ENCODE measurements around the gene ACTL10. TPM values are rescaled to one million over a fixed set of nuclear protein-coding genes. Genes with fewer than 3 reads are reported as not detected.

ACTL10 gene
- total RNA-seq, 1 experiment from 2014 or later: 3.2 TPM

- Mint-ChIP-seq H3K36me3 (ENCODE audit: insufficient read depth, unreplicated experiment) (peaks cover 14% of the 10 kb centered on the region), H3K27me3 (ENCODE audit: insufficient read depth, unreplicated experiment) (no peaks in the 10 kb centered on the region), H3K4me1 (ENCODE audit: insufficient read depth, unreplicated experiment) (no peaks in the 10 kb centered on the region), H3K27ac (ENCODE audit: low read depth, unreplicated experiment) (no peak overlapping the region), H3K4me3 (ENCODE audit: unreplicated experiment) (no peak overlapping the region), H3K9me3 (ENCODE audit: unreplicated experiment) (no peaks in the 10 kb centered on the region)
- TF ChIP-seq, protein P1, sequence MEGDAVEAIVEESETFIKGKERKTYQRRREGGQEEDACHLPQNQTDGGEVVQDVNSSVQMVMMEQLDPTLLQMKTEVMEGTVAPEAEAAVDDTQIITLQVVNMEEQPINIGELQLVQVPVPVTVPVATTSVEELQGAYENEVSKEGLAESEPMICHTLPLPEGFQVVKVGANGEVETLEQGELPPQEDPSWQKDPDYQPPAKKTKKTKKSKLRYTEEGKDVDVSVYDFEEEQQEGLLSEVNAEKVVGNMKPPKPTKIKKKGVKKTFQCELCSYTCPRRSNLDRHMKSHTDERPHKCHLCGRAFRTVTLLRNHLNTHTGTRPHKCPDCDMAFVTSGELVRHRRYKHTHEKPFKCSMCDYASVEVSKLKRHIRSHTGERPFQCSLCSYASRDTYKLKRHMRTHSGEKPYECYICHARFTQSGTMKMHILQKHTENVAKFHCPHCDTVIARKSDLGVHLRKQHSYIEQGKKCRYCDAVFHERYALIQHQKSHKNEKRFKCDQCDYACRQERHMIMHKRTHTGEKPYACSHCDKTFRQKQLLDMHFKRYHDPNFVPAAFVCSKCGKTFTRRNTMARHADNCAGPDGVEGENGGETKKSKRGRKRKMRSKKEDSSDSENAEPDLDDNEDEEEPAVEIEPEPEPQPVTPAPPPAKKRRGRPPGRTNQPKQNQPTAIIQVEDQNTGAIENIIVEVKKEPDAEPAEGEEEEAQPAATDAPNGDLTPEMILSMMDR (IDR thresholded peaks at IDR 0.05; ENCODE audit: unreplicated experiment): no peak
- ChIA-PET POLR2A (interaction anchor here (0.9 to 2.8 kb wide), 4 partner anchors 12 to 195 kb away, joined by 3 to 18 read pairs (median 4); partner anchors contain the start of genes ACTL10 and ZNF341), CTCF (interaction anchor here (0.6 to 5.6 kb wide), 10 partner anchors 10 to 475 kb away, joined by 3 to 28 read pairs (median 4); partner anchors contain the start of gene ACTL10)
- intact Hi-C loops (cut with micrococcal nuclease): no loop called here
- DNase-seq (ENCODE audit: unreplicated experiment): no peak
- BruUV-seq (replicated peaks): no TSS peak
Observed at GRCh38 chr20:33654680-33655161, 12.0 kb upstream of the ACTL10 start.

- BruUV-seq (replicated peaks): no TSS peak
- peaks cover 14% of the 10 kb centered on the region for H3K36me3 Mint-ChIP-seq (ENCODE audit: insufficient read depth, unreplicated experiment)
- H3K4me3 Mint-ChIP-seq (ENCODE audit: unreplicated experiment): no peak overlapping the region
- ChIA-PET CTCF (interaction anchor here (0.6 to 5.6 kb wide), 4 partner anchors 9 to 198 kb away, joined by 3 to 28 read pairs (median 9); partner anchors contain the start of gene ACTL10), POLR2A (interaction anchor here (0.9 to 2.8 kb wide), 3 partner anchors 12 to 195 kb away, joined by 3 to 18 read pairs (median 4); partner anchors contain the start of genes ACTL10 and ZNF341)
- no peaks in the 10 kb centered on the region for H3K4me1 Mint-ChIP-seq (ENCODE audit: insufficient read depth, unreplicated experiment)
- DNase-seq (ENCODE audit: unreplicated experiment): no peak
- intact Hi-C loops (cut with micrococcal nuclease): no loop called here
- no peaks in the 10 kb centered on the region for H3K9me3 Mint-ChIP-seq (ENCODE audit: unreplicated experiment)
- no peak overlapping the region for H3K27ac Mint-ChIP-seq (ENCODE audit: low read depth, unreplicated experiment)
- no peaks in the 10 kb centered on the region for H3K27me3 Mint-ChIP-seq (ENCODE audit: insufficient read depth, unreplicated experiment)
- TF ChIP-seq, protein P1 (IDR thresholded peaks at IDR 0.05; ENCODE audit: unreplicated experiment): no peak
Observed at GRCh38 chr20:33655164-33655563, 11.6 kb upstream of the ACTL10 start.

GRCh38 chr20:33656010-33656782, 10.5 kb upstream of the ACTL10 start:
- CTCF ChIA-PET: interaction anchor here (0.6 to 3.4 kb wide), 2 partner anchors 199 to 1536 kb away, joined by 3 to 15 read pairs; no protein-coding TSS in a partner anchor
- Mint-ChIP-seq H3K4me1 (ENCODE audit: insufficient read depth, unreplicated experiment) (no peaks in the 10 kb centered on the region), H3K4me3 (ENCODE audit: unreplicated experiment) (no peak overlapping the region), H3K27ac (ENCODE audit: low read depth, unreplicated experiment) (no peak overlapping the region), H3K36me3 (ENCODE audit: insufficient read depth, unreplicated experiment) (peaks cover 14% of the 10 kb centered on the region), H3K9me3 (ENCODE audit: unreplicated experiment) (no peaks in the 10 kb centered on the region), H3K27me3 (ENCODE audit: insufficient read depth, unreplicated experiment) (no peaks in the 10 kb centered on the region)
- TF ChIP-seq, protein P1 (IDR thresholded peaks at IDR 0.05; ENCODE audit: unreplicated experiment): no peak
- no TSS peak for BruUV-seq (replicated peaks)
- DNase-seq (ENCODE audit: unreplicated experiment): no peak
- POLR2A ChIA-PET: interaction anchor here (0.7 to 1.3 kb wide), 3 partner anchors 9 to 12 kb away, joined by 3 read pairs; no protein-coding TSS in a partner anchor
- intact Hi-C loops (cut with micrococcal nuclease): no loop called here
